HG02938 (cell line): ENCODE data around the gene IGSF5.
"Not testable (repeated sequence)": the region's sequence is repeated elsewhere in the genome, so short reads cannot be mapped to it uniquely, and the experiment has no call there.

Experiments
- ATAC-seq: cut with Tn5 transposase; IDR thresholded peaks from one replicate; pipeline ENCODE4 v1.9.1; 2021; ENCODE audit warnings: mild to moderate bottlenecking, moderate library complexity; ENCODE audit not compliant: unreplicated experiment

IGSF5 gene

GRCh38 chr21:39737376-39738000 lies 7.5 kb upstream of the IGSF5 start:
- no peak for ATAC-seq

DNA sequence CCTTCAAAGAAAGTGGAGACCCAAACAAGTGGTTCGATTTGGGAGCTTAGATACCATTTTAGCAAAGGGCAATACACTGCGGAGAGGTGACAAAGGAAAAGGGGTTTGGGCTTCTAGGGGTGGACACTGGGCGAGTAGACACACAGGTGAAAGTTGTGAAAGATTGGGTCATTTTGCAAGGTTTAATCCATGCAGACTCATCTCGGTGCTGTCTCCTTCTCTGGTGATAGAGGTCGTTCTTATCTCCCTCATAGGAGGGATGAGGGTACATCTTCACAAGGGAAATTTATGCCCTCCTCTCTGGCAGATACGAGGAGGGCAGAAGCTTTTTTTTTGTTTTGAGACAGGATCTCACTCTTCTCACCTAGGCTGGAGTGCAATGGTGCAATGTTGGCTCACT lies 6.4 kb upstream of the IGSF5 start:
- ATAC-seq, result no peak

GRCh38 chr21:39739531-39739930 lies 5.5 kb upstream of the IGSF5 start:
- not testable (repeated sequence) for ATAC-seq

DNA sequence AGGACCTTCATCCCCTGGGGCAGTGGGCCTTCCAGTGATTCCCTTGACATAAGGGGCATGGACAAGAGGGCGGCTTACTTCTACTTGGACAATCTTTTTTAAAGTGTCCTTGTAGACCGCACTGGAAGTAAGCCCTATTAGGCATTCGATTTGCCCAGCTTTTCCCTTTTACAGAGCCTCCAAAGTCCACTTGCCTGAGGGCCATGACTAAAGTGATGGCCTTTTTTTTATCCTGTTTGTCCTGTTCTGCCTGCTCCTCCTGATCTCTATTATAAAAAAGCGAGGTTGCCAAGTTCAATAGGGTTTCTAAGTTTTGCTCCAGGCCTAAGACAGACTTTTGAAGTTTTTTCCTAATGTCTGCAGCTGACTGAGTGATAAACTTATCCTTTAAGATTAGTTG lies 2.4 kb upstream of the IGSF5 start:
- ATAC-seq, result not testable (repeated sequence)

- not testable (repeated sequence) for ATAC-seq
Observed at GRCh38 chr21:39745332-39745731, 349 bp downstream of the IGSF5 start.

GRCh38 chr21:39750670-39751069 lies 5.7 kb downstream of the IGSF5 start:
- no peak for ATAC-seq

DNA sequence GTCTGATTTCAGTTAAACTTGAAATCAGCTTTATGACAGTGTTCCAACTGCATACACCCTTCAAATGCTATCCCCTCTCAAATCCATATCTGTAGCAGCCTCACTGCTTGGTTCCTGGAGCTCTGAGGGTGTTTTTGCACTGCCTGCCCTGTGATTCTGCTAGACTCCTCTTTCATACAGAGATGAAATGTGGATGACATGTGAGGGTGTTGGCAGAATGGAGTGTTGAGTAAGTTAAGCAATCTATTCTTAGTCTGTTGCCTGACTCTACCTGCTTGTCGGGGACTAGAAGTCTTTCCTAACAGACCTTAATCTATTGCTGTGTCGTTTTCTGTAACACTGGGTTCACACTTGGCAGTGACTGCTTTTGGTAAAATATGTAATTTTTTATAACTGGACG lies 9.8 kb downstream of the IGSF5 start:
- ATAC-seq, result no peak

DNA sequence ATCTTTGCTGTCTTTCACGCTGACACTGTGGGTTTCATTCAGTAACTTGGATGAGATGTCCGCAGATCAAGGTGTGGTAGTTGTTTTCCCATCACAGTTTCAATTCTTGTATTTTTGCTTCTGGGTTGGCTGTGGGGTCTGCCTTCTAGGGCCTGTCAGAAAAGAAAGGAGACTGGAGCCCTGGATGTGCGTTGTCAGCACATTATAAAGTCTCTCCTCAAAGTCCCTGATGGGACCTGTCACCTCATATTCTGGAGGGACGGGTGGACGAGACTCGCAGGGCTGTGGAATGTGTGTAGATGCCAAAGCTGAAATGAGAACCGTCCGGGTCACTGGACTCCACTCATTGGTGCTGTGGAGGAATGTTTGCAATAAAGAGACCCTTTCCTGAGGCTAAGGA lies 11.3 kb downstream of the IGSF5 start:
- ATAC-seq, result no peak

- ATAC-seq, result no peak
Observed at GRCh38 chr21:39763272-39763970, 18.4 kb downstream of the IGSF5 start.

DNA sequence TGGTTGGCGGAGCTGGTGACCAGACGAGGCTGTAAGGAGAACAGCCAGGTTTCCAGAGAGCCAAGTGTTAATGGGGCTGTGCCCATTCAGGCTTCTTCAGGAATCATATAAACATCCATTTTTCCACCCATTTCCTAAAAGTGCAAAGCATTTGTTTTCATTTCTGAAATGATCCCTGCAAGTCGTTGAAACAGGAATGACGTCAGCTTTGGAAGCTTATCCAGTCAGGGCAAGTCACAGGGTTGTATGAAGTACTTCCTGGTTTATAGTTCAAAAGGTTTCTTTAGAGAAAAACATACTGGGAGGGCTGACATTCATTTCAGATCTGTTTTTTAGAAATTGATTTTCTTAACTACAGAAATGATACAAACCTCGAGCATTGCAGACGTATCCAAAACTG lies 29.2 kb downstream of the IGSF5 start:
- no peak for ATAC-seq

DNA sequence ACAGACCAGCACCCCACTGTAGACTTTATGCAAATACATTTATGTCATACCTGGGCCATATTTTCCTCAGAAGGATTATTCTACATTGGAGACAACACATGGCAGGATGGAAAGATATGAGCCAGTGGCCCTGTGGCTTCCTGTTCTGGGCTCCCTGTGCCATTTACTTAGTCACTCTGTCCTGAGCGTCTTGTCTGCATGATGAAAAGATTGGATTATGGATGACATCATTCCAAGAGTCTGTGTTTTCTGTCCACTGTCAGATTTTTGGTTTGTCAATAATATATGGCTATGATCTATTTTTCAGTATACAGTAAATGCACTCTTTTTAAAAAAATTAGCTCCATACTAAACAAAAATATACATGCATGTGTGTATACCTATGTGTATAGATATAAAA lies 30.8 kb downstream of the IGSF5 start:
- ATAC-seq, result no peak

DNA sequence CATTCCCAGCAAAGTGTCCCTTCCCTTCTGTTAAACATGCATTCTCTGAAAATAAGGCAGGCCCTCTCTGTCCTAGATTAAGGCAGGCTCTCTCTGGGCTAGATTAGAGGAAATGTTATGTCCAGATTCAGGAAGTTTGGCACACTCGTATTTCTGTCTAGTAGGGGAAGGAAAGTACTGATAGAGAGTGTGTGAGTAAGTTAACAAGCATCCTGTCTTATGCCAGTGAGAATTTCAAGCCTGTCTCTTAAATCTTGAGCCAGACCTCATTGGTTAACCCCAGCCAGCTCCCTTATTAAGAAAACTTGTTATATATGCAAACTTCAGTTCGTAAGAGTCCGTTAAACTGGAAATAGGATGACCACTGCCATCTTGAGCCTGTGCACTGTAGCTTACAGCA lies 31.6 kb downstream of the IGSF5 start:
- ATAC-seq, result no peak

GRCh38 chr21:39781331-39781730 lies 36.3 kb downstream of the IGSF5 start:
- ATAC-seq, result no peak

- ATAC-seq, result no peak
Observed at GRCh38 chr21:39788383-39788782, 43.4 kb downstream of the IGSF5 start.

DNA sequence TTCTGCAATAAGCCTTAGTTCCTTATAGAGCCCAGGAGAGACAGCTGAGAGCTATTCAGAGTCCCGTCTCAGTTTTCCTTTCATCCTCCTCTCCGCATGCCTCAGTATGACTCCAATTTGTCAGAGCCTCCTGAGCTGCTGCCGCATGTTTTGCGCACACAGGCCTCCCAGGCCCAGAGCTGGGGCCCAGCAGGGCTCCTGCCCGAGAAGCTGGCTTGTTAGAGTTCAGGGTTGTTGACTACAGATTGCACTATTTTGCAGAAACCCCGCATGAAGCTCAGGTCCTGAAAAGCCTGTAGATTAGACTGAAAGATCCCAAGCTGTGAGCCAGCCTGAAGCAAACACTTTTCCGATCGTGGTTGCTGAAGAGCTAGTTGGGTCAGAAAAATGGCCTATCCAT lies 51.5 kb downstream of the IGSF5 start:
- ATAC-seq, result no peak

DNA sequence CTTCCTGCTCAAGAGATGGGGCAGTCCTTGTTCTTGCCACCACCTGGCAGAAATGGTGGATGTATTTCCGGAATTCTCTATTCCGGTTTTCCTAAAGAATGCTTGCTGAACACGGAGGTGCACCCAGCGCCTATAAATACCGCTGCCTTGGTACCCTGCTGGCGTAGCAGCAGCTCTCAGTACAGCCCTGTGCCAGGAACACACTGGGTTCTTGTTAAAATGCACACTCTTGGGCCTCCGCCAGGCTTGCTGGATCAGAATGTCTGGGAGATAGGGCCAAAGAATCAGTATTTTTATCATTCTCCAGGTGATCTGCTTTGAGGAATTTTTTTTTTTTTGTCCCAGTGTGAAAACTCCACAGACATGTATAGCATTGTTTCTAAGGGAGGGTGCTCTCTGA lies 54.2 kb downstream of the IGSF5 start:
- no peak for ATAC-seq

DNA sequence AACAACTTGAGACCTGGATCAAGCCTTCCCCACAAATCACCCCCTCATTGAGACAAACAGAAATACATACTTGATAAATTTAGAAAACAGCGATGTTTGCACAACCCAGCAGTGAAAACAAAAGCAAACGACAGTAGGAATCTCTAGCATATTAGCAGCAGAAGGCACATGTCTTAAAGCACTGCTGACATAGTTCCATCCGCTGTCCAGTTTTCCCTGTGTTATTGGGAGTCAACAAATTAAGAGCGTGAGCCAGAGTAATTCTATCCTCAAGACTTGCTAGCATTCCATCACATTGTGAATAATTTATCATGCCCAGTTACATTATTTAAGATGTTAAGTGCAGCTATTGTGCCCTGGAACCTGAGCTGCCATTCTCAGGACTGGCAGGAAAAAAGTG lies 55.3 kb downstream of the IGSF5 start:
- ATAC-seq, result no peak

DNA sequence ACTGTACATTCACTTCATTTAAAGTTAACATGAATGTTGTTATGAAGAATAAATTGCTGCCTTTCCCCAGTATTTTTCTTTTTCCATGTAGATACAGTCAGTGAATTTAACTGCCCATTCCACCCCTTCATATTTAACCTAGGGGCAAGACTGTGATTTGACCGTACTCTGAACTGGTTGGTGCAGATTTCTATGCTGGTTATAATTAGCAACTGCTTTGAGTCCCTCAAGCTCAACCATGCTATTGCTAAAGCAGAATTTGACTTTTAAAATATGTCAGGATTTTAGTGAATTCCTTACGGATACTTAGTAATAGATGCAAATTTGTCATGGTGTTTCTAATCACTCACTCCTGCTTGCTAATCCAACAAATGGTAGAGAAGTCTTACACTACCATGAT lies 57.2 kb downstream of the IGSF5 start:
- ATAC-seq, result no peak

- no peak for ATAC-seq
Observed at GRCh38 chr21:39803393-39803792, 58.4 kb downstream of the IGSF5 start.

- ATAC-seq, result no peak
Observed at GRCh38 chr21:39804240-39804639, 59.3 kb downstream of the IGSF5 start.

DNA sequence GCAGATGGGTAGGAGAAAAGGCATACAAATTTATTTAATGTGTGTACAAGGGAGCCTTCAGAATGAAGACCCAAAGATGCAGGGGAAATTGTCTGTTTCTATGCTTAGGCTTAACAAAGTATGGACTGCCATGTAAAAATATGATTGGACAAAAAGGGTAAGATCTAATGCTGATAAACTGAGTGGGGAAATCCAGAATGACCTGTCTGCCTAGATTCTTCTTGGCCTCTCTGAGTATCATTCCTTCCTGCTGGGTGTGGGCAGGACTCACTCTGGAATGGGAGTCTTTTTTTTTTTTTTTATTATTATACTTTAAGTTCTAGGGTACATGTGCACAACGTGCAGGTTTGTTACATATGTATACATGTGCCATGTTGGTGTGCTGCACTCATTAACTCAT lies 61.0 kb downstream of the IGSF5 start:
- ATAC-seq, result no peak

GRCh38 chr21:39807738-39808137 lies 62.8 kb downstream of the IGSF5 start:
- no peak for ATAC-seq

DNA sequence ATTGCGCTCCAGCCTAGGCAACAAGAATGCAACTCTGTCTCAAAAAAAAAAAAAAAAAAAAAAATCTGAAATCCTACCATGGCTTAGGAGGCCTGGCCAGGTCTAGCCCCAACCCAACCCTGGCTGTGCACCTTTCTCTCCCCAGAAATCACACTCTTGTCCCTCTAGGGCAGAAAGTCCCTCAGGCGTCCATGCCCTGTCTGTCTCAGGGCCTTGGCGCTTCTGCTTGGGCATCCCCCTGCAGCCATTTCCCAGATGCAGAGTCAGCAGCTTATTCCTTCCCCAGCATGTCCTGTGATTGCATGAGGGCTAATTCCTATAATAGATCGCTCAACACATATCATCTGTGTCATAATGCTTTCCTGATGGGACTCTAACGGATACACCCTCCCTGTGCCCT lies 65.0 kb downstream of the IGSF5 start:
- ATAC-seq, result no peak
